HCT116 (cell line): ENCODE results near the gene PTN. TPM values are rescaled to one million over a fixed set of nuclear protein-coding genes. Genes with fewer than 3 reads are reported as not detected.

Source experiments
- ATAC-seq: fragments of 200-7000 bp; cut with Tn5 transposase; 2 replicates; pipeline ENCODE4 v1.9.1; 2020; ENCODE audit warnings: mild to moderate bottlenecking, moderate library complexity
- BruUV-seq: library from RNA; stranded (reverse); fragments of 400-500 nt; replicated peaks from 2 replicates; lab custom pipeline; 2021; lab: Mats Ljungman, UMichigan
- CTCF ChIA-PET: fragments of 300-600 bp; sonication (Branson Sonifier 250); formaldehyde crosslinking; loops from one replicate; lab custom pipeline; 2021; ENCODE audit warnings: antibody characterized with exemption; lab: Charles Lee
- POLR2A ChIA-PET: fragments of 300-600, 350-600 bp; sonication (Branson Sonifier 250); formaldehyde crosslinking; loops from one replicate; lab custom pipeline; 2021; ENCODE audit warnings: antibody characterized with exemption; lab: Charles Lee
- RAD21 ChIA-PET, 2 experiments: fragments of 300-600 bp; sonication (Branson Sonifier 250); formaldehyde crosslinking; loops; one replicate each; lab custom pipeline; 2023; ENCODE audit warnings: low total read pairs in 2 of 2; ENCODE audit not compliant: uncharacterized antibody in 2 of 2, unreplicated experiment in 2 of 2, low non-redundant PET in 1 of 2; lab: Charles Lee
- DNase-seq: peaks from one replicate; pipeline ENCODE4 v3.0.0-alpha.2; 2010; ENCODE audit warnings: low read depth, low spot score
- H2AFZ ChIP-seq: fragments of 200-600 bp; shearing (Covaris generic), sonication (generic); 2 replicates; pipeline ENCODE4 v1.6.1; 2017; ENCODE audit warnings: low read depth, mixed run types, mixed read lengths, antibody characterized with exemption, low read length; ENCODE audit not compliant: poor library complexity, severe bottlenecking
- H3K27ac ChIP-seq: 2 replicates; pipeline ENCODE4 v1.5.1; 2012; ENCODE audit warnings: low read depth, low read length
- H3K27me3 ChIP-seq: fragments of 200-600 bp; sonication (generic); 2 replicates; pipeline ENCODE4 v1.6.1; 2016; ENCODE audit warnings: mixed run types, low read length, mixed read lengths; ENCODE audit not compliant: insufficient read depth
- H3K36me3 ChIP-seq, 2 experiments: fragments of 200-500 bp in 1 of 2; fragments of 200-600 bp in 1 of 2; sonication (Bioruptor generic) in 1 of 2; sonication (generic) in 1 of 2; 2 replicates each; pipeline versions ENCODE4 v1.5.1 to v1.6.1; 2014 to 2016; ENCODE audit warnings: low read length in 2 of 2, inconsistent platforms in 1 of 2, mixed read lengths in 1 of 2, mixed run types in 1 of 2; ENCODE audit not compliant: insufficient read depth in 2 of 2, control insufficient read depth in 1 of 2
- H3K4me1 ChIP-seq, 2 experiments: fragments of 200-600 bp in 1 of 2; sonication (generic) in 1 of 2; 2 replicates each; pipeline versions ENCODE4 v1.5.1 to v1.6.1; 2012 to 2017; ENCODE audit warnings: low read length in 2 of 2, inconsistent platforms in 1 of 2, mild to moderate bottlenecking in 1 of 2, mixed read lengths in 1 of 2, mixed run types in 1 of 2, moderate library complexity in 1 of 2; ENCODE audit not compliant: insufficient read depth in 2 of 2, control insufficient read depth in 1 of 2
- H3K4me2 ChIP-seq: fragments of 200-600 bp; sonication (generic); 2 replicates; pipeline ENCODE4 v1.6.1; 2017; ENCODE audit warnings: mixed run types, low read length, mixed read lengths
- H3K4me3 ChIP-seq, 2 experiments: fragments of 200-600 bp in 1 of 2; sonication (generic) in 1 of 2; replicated peaks in 1 of 2; 2 replicates each; pipeline ENCODE4 v1.5.1; 2011 to 2016; ENCODE audit warnings: low read length in 2 of 2, control low read depth in 1 of 2, low read depth in 1 of 2, mild to moderate bottlenecking in 1 of 2, mixed read lengths in 1 of 2, mixed run types in 1 of 2
- H3K79me2 ChIP-seq: fragments of 200-600 bp; sonication (generic); 2 replicates; pipeline ENCODE4 v1.6.1; 2017; ENCODE audit warnings: mild to moderate bottlenecking, mixed run types, low read length, moderate library complexity, mixed read lengths; ENCODE audit not compliant: insufficient read depth
- H3K9ac ChIP-seq: fragments of 200-600 bp; sonication (generic); 2 replicates; pipeline ENCODE4 v1.6.1; 2016; ENCODE audit warnings: low read length, mixed read lengths
- H3K9me2 ChIP-seq: fragments of 200-600 bp; sonication (generic), shearing (Covaris generic); 2 replicates; pipeline ENCODE4 v1.6.1; 2017; ENCODE audit warnings: mixed run types, mild to moderate bottlenecking, moderate library complexity; ENCODE audit not compliant: insufficient read depth
- H3K9me3 ChIP-seq, 2 experiments: fragments of 200-500 bp in 1 of 2; fragments of 200-600 bp in 1 of 2; sonication (Bioruptor generic) in 1 of 2; sonication (generic) in 1 of 2; 2 replicates each; pipeline ENCODE4 v1.6.1; 2014 to 2017; ENCODE audit warnings: low read length in 2 of 2, mixed read lengths in 2 of 2, inconsistent platforms in 1 of 2, low read depth in 1 of 2, mild to moderate bottlenecking in 1 of 2, mixed run types in 1 of 2, moderate library complexity in 1 of 2; ENCODE audit not compliant: control insufficient read depth in 1 of 2, insufficient read depth in 1 of 2
- H4K20me1 ChIP-seq: fragments of 200-600 bp; sonication (generic), shearing (Covaris generic); 2 replicates; pipeline ENCODE4 v1.6.1; 2017; ENCODE audit warnings: mixed run types, mild to moderate bottlenecking, moderate library complexity; ENCODE audit not compliant: insufficient read depth
- CBX3 ChIP-seq: IDR thresholded peaks from 2 replicates; pipeline ENCODE4 v1.6.1; 2012; ENCODE audit warnings: low read depth
- CEBPB ChIP-seq: IDR thresholded peaks from 2 replicates; pipeline ENCODE4 v1.6.1; 2012; ENCODE audit warnings: low read depth
- ELF1 ChIP-seq: IDR thresholded peaks from 2 replicates; pipeline ENCODE4 v1.6.1; 2012; ENCODE audit warnings: low read depth, borderline replicate concordance
- EZH2 ChIP-seq: fragments of 200-600 bp; sonication (generic); IDR thresholded peaks from 2 replicates; pipeline ENCODE4 v1.6.1; 2017; ENCODE audit warnings: antibody characterized with exemption, mixed run types
- EZH2phosphoT487 ChIP-seq: fragments of 200-600 bp; IDR thresholded peaks from 2 replicates; pipeline ENCODE4 v1.6.1; 2018; ENCODE audit warnings: antibody characterized with exemption, borderline replicate concordance
- FOSL1 ChIP-seq: IDR thresholded peaks from 2 replicates; pipeline ENCODE4 v1.6.1; 2012; ENCODE audit warnings: low read depth
- JUND ChIP-seq: IDR thresholded peaks from 2 replicates; pipeline ENCODE4 v1.6.1; 2012
- POLR2A ChIP-seq: IDR thresholded peaks from 2 replicates; pipeline ENCODE4 v1.7.0; 2011; ENCODE audit warnings: borderline replicate concordance; ENCODE audit not compliant: insufficient read depth, insufficient read length; ENCODE audit errors: extremely low read depth
- POLR2AphosphoS5 ChIP-seq: IDR thresholded peaks from 2 replicates; pipeline ENCODE4 v1.6.1; 2011; ENCODE audit warnings: mild to moderate bottlenecking, low read depth, low read length, moderate library complexity
- RAD21 ChIP-seq: IDR thresholded peaks from 2 replicates; pipeline ENCODE4 v1.6.1; 2012; ENCODE audit warnings: low read depth, mild to moderate bottlenecking
- REST ChIP-seq: IDR thresholded peaks from 2 replicates; pipeline ENCODE4 v1.6.1; 2012; ENCODE audit warnings: low read depth
- SIN3A ChIP-seq: IDR thresholded peaks from 2 replicates; pipeline ENCODE4 v1.6.1; 2012; ENCODE audit warnings: low read depth
- SP1 ChIP-seq: IDR thresholded peaks from 2 replicates; pipeline ENCODE4 v1.6.1; 2012; ENCODE audit warnings: low read depth
- SRF ChIP-seq: IDR thresholded peaks from 2 replicates; pipeline ENCODE4 v1.6.1; 2012; ENCODE audit warnings: low read depth
- TCF7L2 ChIP-seq: IDR thresholded peaks from 2 replicates; pipeline ENCODE4 v1.7.0; 2011; ENCODE audit warnings: borderline replicate concordance, inconsistent platforms; ENCODE audit not compliant: insufficient read depth, insufficient read length; ENCODE audit errors: extremely low read depth
- ZFX ChIP-seq: fragments of 450-650 bp; IDR thresholded peaks from 2 replicates; pipeline ENCODE4 v1.6.1; 2017
- ZNF274 ChIP-seq: fragments of 200-500 bp; sonication (Bioruptor generic); IDR thresholded peaks from 2 replicates; pipeline ENCODE4 v1.6.1; 2014; ENCODE audit warnings: mild to moderate bottlenecking, low read depth, low read length, inconsistent platforms
- intact Hi-C: fragments of 100-400 bp; cut with micrococcal nuclease; formaldehyde crosslinking; loops from 2 replicates; pipeline ENCODE4 v1.10.0; 2022
- total RNA-seq: library from RNA; stranded (reverse); gene quantifications from one replicate; pipeline ENCODE4 v1.2.1, GENCODE V29; 2021; ENCODE audit not compliant: unreplicated experiment
- TF ChIP-seq, protein P1 (sequence below), 3 experiments: fragments of 200-600 bp in 1 of 3; sonication (generic) in 1 of 3; IDR thresholded peaks in 2 of 3; conservative IDR thresholded peaks in 1 of 3; 2 replicates each; pipeline ENCODE4 v1.5.1; 2012 to 2017; ENCODE audit warnings: low read depth in 2 of 3, low read length in 2 of 3, antibody characterized with exemption in 1 of 3, borderline replicate concordance in 1 of 3, control low read depth in 1 of 3, mild to moderate bottlenecking in 1 of 3, mixed read lengths in 1 of 3, mixed run types in 1 of 3, moderate library complexity in 1 of 3; ENCODE audit not compliant: insufficient read depth in 1 of 3
- TF ChIP-seq, protein P2 (sequence below): IDR thresholded peaks from 2 replicates; pipeline ENCODE4 v1.6.1; 2011; ENCODE audit warnings: mild to moderate bottlenecking, low read length, moderate library complexity; ENCODE audit not compliant: insufficient replicate concordance; ENCODE audit errors: extremely low read depth
- TF ChIP-seq, protein P3 (sequence below): IDR thresholded peaks from 2 replicates; pipeline ENCODE4 v1.6.1; 2012

The PTN gene
- total RNA-seq, 1 experiment from 2014 or later = not detected

- POLR2A ChIA-PET = no interaction called here
- Histone ChIP-seq H4K20me1 (no peaks in the 10 kb centered on the region; the same call in 1 of the 2 replicates), H3K4me2 (no peak overlapping the region), H3K9me2 (no peaks in the 10 kb centered on the region), H3K36me3 (no peaks in the 10 kb centered on the region), H3K9me3 (peaks cover 3 to 17% of the 10 kb centered on the region in 2 experiments; a peak in 2 of 4 replicates), H3K27ac (no peak overlapping the region), H3K9ac (no peak overlapping the region), H3K4me3 (no peak overlapping the region), H3K79me2 (no peaks in the 10 kb centered on the region), H2AFZ (no peak overlapping the region), H3K4me1 (no peaks in the 10 kb centered on the region), H3K27me3 (no peaks in the 10 kb centered on the region)
- TF ChIP-seq FOSL1 (no peak), CEBPB (no peak), POLR2AphosphoS5 (no peak), SIN3A (no peak), ZFX (no peak), TCF7L2 (no peak), JUND (no peak), RAD21 (no peak), CBX3 (no peak), ZNF274 (no peak), SRF (no peak), ELF1 (no peak), SP1 (no peak), POLR2A (no peak), REST (no peak), EZH2phosphoT487 (no peak), EZH2 (no peak)
- TF ChIP-seq, protein P1, sequence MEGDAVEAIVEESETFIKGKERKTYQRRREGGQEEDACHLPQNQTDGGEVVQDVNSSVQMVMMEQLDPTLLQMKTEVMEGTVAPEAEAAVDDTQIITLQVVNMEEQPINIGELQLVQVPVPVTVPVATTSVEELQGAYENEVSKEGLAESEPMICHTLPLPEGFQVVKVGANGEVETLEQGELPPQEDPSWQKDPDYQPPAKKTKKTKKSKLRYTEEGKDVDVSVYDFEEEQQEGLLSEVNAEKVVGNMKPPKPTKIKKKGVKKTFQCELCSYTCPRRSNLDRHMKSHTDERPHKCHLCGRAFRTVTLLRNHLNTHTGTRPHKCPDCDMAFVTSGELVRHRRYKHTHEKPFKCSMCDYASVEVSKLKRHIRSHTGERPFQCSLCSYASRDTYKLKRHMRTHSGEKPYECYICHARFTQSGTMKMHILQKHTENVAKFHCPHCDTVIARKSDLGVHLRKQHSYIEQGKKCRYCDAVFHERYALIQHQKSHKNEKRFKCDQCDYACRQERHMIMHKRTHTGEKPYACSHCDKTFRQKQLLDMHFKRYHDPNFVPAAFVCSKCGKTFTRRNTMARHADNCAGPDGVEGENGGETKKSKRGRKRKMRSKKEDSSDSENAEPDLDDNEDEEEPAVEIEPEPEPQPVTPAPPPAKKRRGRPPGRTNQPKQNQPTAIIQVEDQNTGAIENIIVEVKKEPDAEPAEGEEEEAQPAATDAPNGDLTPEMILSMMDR (IDR thresholded peaks at IDR 0.05 in 2 of 3, conservative IDR thresholded peaks at IDR 0.05 in 1 of 3; ENCODE audit: borderline replicate concordance in 1 of 3, insufficient read depth in 1 of 3, low read depth in 2 of 3, low read length in 2 of 3) = no peak
- TF ChIP-seq, protein P2, sequence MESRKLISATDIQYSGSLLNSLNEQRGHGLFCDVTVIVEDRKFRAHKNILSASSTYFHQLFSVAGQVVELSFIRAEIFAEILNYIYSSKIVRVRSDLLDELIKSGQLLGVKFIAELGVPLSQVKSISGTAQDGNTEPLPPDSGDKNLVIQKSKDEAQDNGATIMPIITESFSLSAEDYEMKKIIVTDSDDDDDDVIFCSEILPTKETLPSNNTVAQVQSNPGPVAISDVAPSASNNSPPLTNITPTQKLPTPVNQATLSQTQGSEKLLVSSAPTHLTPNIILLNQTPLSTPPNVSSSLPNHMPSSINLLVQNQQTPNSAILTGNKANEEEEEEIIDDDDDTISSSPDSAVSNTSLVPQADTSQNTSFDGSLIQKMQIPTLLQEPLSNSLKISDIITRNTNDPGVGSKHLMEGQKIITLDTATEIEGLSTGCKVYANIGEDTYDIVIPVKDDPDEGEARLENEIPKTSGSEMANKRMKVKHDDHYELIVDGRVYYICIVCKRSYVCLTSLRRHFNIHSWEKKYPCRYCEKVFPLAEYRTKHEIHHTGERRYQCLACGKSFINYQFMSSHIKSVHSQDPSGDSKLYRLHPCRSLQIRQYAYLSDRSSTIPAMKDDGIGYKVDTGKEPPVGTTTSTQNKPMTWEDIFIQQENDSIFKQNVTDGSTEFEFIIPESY = no peak
- TF ChIP-seq, protein P3, sequence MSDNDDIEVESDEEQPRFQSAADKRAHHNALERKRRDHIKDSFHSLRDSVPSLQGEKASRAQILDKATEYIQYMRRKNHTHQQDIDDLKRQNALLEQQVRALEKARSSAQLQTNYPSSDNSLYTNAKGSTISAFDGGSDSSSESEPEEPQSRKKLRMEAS = no peak
- RAD21 ChIA-PET = no interaction called here
- CTCF ChIA-PET = no interaction called here
- intact Hi-C loops = no loop called here
- ATAC-seq (no peak), DNase-seq (no peak)
- no TSS peak for BruUV-seq
Measured at GRCh38 chr7:137231167-137231566, 112.4 kb downstream of the PTN start.
